ENCODE data around the gene ZER1.

DNA sequence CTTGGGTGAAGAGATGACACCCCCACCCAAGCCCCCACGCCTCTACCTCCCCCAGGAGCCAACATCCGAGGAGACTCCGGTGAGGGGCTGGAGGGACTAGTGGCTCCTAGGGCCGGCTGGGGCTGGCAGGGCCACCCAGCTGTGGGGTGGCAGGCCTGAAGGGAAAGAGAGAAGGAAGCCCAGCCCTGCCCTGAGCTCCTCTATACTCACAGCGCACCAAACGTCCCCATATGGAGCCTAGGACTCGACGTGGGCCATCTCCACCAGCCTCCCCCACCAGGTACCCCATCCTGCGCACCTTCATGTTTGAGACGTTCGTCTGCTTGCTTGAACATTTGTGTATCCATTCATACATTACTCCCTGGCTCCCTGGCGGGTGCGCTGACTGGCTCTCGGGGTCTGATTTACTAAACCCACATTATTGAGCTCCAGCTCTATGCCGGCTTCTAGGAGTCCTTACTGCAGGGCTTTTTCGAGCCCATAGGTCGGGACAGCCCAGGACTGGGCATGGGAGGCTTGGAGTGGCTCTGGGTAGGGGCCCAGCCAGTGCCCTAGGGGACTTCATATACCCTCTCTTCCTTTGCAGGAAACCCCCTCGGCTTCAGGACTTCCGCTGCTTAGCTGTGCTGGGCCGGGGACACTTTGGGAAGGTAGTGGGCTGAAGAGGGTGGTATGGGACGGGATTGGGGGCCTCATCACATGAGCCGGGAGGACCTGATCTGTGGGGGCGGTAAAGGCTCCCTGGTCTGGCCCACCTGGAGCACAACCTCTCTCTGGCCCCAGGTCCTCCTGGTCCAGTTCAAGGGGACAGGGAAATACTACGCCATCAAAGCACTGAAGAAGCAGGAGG is 56.9 kb downstream of the ZER1 start:
- TF ChIP-seq, protein P1, sequence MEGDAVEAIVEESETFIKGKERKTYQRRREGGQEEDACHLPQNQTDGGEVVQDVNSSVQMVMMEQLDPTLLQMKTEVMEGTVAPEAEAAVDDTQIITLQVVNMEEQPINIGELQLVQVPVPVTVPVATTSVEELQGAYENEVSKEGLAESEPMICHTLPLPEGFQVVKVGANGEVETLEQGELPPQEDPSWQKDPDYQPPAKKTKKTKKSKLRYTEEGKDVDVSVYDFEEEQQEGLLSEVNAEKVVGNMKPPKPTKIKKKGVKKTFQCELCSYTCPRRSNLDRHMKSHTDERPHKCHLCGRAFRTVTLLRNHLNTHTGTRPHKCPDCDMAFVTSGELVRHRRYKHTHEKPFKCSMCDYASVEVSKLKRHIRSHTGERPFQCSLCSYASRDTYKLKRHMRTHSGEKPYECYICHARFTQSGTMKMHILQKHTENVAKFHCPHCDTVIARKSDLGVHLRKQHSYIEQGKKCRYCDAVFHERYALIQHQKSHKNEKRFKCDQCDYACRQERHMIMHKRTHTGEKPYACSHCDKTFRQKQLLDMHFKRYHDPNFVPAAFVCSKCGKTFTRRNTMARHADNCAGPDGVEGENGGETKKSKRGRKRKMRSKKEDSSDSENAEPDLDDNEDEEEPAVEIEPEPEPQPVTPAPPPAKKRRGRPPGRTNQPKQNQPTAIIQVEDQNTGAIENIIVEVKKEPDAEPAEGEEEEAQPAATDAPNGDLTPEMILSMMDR (IDR thresholded peaks at IDR 0.05): no peak
- TF ChIP-seq ZFX (IDR thresholded peaks at IDR 0.05; ENCODE audit: borderline replicate concordance): no peak
